Activated CD8-positive, alpha-beta memory T cell treated with anti-CD3 and anti-CD28 coated beads, Interleukin-2, amount 10 ng/mL, durations not matched to agents 7 days and 5 days (primary cell): ENCODE data around the gene MRPL34. TPM values are rescaled to one million over a fixed set of nuclear protein-coding genes. Genes with fewer than 3 reads are reported as not detected.

Source experiments
- ATAC-seq: fragments of 150-1000 bp; cut with Tn5 transposase; one replicate; pipeline ENCODE4 v1.10.0; 2021; ENCODE audit warnings: moderate library complexity
- CTCF ChIA-PET: fragments of 350-600 bp; sonication (Branson Sonifier 250); formaldehyde crosslinking; loops from one replicate; lab custom pipeline; 2021; ENCODE audit warnings: antibody characterized with exemption; lab: Charles Lee
- DNase-seq: peaks from one replicate; pipeline ENCODE4 v3.0.0-alpha.2; 2020
- H3K27ac Mint-ChIP-seq: one replicate; pipeline ENCODE4 v1.8.0; 2021; ENCODE audit warnings: mild to moderate bottlenecking, mixed read lengths
- H3K27me3 Mint-ChIP-seq: one replicate; pipeline ENCODE4 v1.8.0; 2021; ENCODE audit warnings: mixed read lengths
- H3K36me3 Mint-ChIP-seq: one replicate; pipeline ENCODE4 v1.8.0; 2021; ENCODE audit warnings: mild to moderate bottlenecking, mixed read lengths
- H3K4me1 Mint-ChIP-seq: one replicate; pipeline ENCODE4 v1.8.0; 2021; ENCODE audit warnings: mixed read lengths
- H3K4me3 Mint-ChIP-seq: one replicate; pipeline ENCODE4 v1.8.0; 2021; ENCODE audit warnings: mild to moderate bottlenecking, moderate library complexity, mixed read lengths
- H3K9me3 Mint-ChIP-seq: one replicate; pipeline ENCODE4 v1.8.0; 2022; ENCODE audit warnings: low read depth, mixed read lengths
- total RNA-seq, 2 experiments: library from RNA; stranded (reverse); gene quantifications; one replicate each; pipeline ENCODE4 v1.2.3, GENCODE V29; 2021

Gene MRPL34
- total RNA-seq, 2 experiments from 2014 or later, result 94.7 to 115 TPM

DNA sequence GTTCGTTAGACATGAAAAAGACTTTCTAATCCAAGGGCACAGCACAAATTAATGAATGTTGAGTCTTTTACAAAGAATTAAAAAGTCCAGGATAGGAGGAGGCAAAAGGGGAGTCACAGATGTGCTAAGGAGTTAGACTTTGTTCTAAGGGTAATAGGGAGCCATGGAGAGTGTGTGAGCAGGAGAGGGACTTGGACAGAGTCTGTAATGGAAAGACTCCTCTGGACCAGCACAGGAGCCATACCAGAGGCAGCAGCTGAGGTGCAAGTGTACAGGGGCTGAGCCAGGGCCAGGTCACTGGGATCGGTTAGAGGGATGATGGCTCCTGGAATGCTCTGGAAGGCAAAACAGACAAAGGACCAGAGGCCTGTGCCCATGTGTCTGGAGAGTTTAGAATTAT, 42.2 kb downstream of the MRPL34 start:
- CTCF ChIA-PET, result interaction anchor here (0.9 to 1.7 kb wide), 11 partner anchors 7 to 407 kb away, joined by 3 to 7 read pairs (median 4); partner anchors contain the start of gene BST2
- H3K27me3 Mint-ChIP-seq, result peaks cover 30% of the 10 kb centered on the region
- no peaks in the 10 kb centered on the region for H3K9me3 Mint-ChIP-seq
- ATAC-seq, result no peak
- no peak overlapping the region for H3K4me3 Mint-ChIP-seq
- peaks cover 30% of the 10 kb centered on the region for H3K4me1 Mint-ChIP-seq
- DNase-seq, result no peak
- H3K27ac Mint-ChIP-seq, result no peak overlapping the region
- no peaks in the 10 kb centered on the region for H3K36me3 Mint-ChIP-seq

GRCh38 chr19:17348700-17349099, 43.0 kb downstream of the MRPL34 start:
- DNase-seq (no peak), ATAC-seq (no peak)
- H3K27me3 Mint-ChIP-seq, result peaks cover 33% of the 10 kb centered on the region
- no peak overlapping the region for H3K4me3 Mint-ChIP-seq
- H3K4me1 Mint-ChIP-seq, result peaks cover 30% of the 10 kb centered on the region
- H3K9me3 Mint-ChIP-seq, result no peaks in the 10 kb centered on the region
- no peak overlapping the region for H3K27ac Mint-ChIP-seq
- CTCF ChIA-PET, result interaction anchor here (1.5 to 1.7 kb wide), 5 partner anchors 10 to 274 kb away, joined by 3 to 4 read pairs (median 4); partner anchors contain the start of gene BST2
- no peaks in the 10 kb centered on the region for H3K36me3 Mint-ChIP-seq

- CTCF ChIA-PET, result no interaction called here
- Mint-ChIP-seq H3K4me3 (no peak overlapping the region), H3K27ac (no peak overlapping the region), H3K4me1 (peaks cover 24% of the 10 kb centered on the region), H3K36me3 (no peaks in the 10 kb centered on the region), H3K27me3 (peaks cover 33% of the 10 kb centered on the region), H3K9me3 (no peaks in the 10 kb centered on the region)
- ATAC-seq (no peak), DNase-seq (no peak)
Observed at GRCh38 chr19:17351815-17352435, 46.3 kb downstream of the MRPL34 start.

DNA sequence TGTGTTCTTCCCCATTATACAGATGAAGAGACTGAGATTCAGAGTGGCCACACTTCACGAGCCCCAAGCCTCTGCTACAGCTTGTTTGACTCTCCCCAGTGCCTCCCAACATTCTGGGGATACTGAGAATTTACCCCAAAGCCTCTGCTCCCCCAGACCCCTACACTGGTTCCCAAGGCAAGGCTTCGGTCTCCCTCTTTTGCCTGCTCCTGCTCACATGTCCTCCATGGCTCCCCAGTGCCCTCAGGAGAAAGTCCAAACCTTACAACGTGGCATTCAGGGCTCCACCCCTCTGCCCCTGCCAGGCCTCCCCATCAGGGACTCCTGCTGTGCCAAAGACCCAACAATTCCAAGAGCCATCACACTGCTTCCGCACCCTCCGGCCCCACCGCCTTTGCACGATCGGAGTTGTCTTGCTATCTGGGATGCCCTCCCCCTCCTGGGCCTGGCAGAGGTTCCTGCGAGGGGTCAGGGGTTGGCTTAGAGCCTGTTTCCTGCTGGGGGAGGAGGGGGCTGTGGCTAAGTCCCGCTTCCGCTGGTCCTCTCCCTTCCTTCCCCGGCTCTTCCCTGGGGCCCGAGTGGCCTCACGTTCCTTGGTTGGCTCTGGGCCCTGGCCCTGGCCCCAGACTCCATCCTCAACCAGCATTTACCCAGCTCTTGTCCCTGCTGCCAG, 47.1 kb downstream of the MRPL34 start:
- Mint-ChIP-seq H3K27me3 (peaks cover 32% of the 10 kb centered on the region), H3K4me1 (peaks cover 18% of the 10 kb centered on the region), H3K36me3 (no peaks in the 10 kb centered on the region), H3K27ac (no peak overlapping the region), H3K9me3 (no peaks in the 10 kb centered on the region), H3K4me3 (no peak overlapping the region)
- ATAC-seq (no peak), DNase-seq (no peak)
- CTCF ChIA-PET, result no interaction called here

GRCh38 chr19:17353386-17353785, 47.7 kb downstream of the MRPL34 start:
- Mint-ChIP-seq H3K4me1 (peaks cover 16% of the 10 kb centered on the region), H3K27ac (no peak overlapping the region), H3K36me3 (no peaks in the 10 kb centered on the region), H3K9me3 (no peaks in the 10 kb centered on the region), H3K4me3 (no peak overlapping the region), H3K27me3 (peaks cover 28% of the 10 kb centered on the region)
- ATAC-seq (no peak), DNase-seq (no peak)
- CTCF ChIA-PET, result interaction anchor here (0.9 to 1.2 kb wide), 2 partner anchors 33 to 138 kb away, joined by 3 read pairs; no protein-coding TSS in a partner anchor

Other genes with a start within 250 kb of the MRPL34 start
- gene HAUS8, start 230.4 kb upstream of the MRPL34 start, total RNA-seq, result 10 to 100 TPM; 62.1 to 73.0 TPM
- gene MYO9B, start 230.1 kb upstream of the MRPL34 start, total RNA-seq, result 100 to 1,000 TPM; 280 to 356 TPM
- 10 to 100 TPM; 22.1 to 23.6 TPM for gene USE1, start 90.5 kb upstream of the MRPL34 start, total RNA-seq
- 10 to 100 TPM; 23.3 to 27.4 TPM for gene OCEL1, start 79.6 kb upstream of the MRPL34 start, total RNA-seq
- 1 to 10 TPM; 2.7 to 4.7 TPM for gene NR2F6, start 60.0 kb upstream of the MRPL34 start, total RNA-seq
- gene USHBP1, start 41.1 kb upstream of the MRPL34 start, total RNA-seq, result not detected
- gene BABAM1, start 38.4 kb upstream of the MRPL34 start, total RNA-seq, result 100 to 1,000 TPM; 113 to 117 TPM
- 10 to 100 TPM in 1 of 2 experiments, 1 to 10 TPM in 1; 9.2 to 17.2 TPM for gene ANKLE1, start 24.0 kb upstream of the MRPL34 start, total RNA-seq
- 10 to 100 TPM; 10.1 to 10.7 TPM for gene ABHD8, start 2.4 kb upstream of the MRPL34 start, total RNA-seq
- 10 to 100 TPM; 47.7 to 58.9 TPM for gene DDA1, start 3.7 kb downstream of the MRPL34 start, total RNA-seq
- gene ANO8, start 29.0 kb downstream of the MRPL34 start, total RNA-seq, result 10 to 100 TPM; 11.0 to 18.7 TPM
- gene GTPBP3, start 31.7 kb downstream of the MRPL34 start, total RNA-seq, result 10 to 100 TPM; 40.4 to 44.4 TPM
- not detected for gene PLVAP, start 71.5 kb downstream of the MRPL34 start, total RNA-seq
- 1 to 10 TPM; 4.3 to 5.9 TPM for gene CCDC194, start 88.3 kb downstream of the MRPL34 start, total RNA-seq
- 100 to 1,000 TPM; 298 to 361 TPM for gene BST2, start 99.8 kb downstream of the MRPL34 start, total RNA-seq
- 10 to 100 TPM; 40.4 to 51.1 TPM for gene MVB12A, start 114.2 kb downstream of the MRPL34 start, total RNA-seq
- gene TMEM221, start 142.8 kb downstream of the MRPL34 start, total RNA-seq, result not detected
- not detected for gene NXNL1, start 155.1 kb downstream of the MRPL34 start, total RNA-seq
- 1 to 10 TPM; 1.5 to 2.1 TPM for gene SLC27A1, start 164.7 kb downstream of the MRPL34 start, total RNA-seq
- 10 to 100 TPM; 59.3 to 65.4 TPM for gene PGLS, start 205.8 kb downstream of the MRPL34 start, total RNA-seq
- 10 to 100 TPM; 52.2 to 65.2 TPM for gene COLGALT1, start 249.8 kb downstream of the MRPL34 start, total RNA-seq